NCI-H1417 (cell line): Measurements from ENCODE around the gene ENTPD5.
"Not testable (repeated sequence)": the region's sequence is repeated elsewhere in the genome, so short reads cannot be mapped to it uniquely, and the experiment has no call there.

Source experiments
- DNase-seq, 3 experiments: peaks; one replicate each; lab custom pipeline; 2025; lab: John Stamatoyannopoulos, UW

The ENTPD5 gene

GRCh38 chr14:73944432-73945158 is 74.5 kb downstream of the ENTPD5 start:
- no peak for DNase-seq

- no peak for DNase-seq
Measured at GRCh38 chr14:73943083-73943482, 76.0 kb downstream of the ENTPD5 start.

GRCh38 chr14:73942180-73942579 is 76.9 kb downstream of the ENTPD5 start:
- DNase-seq: no peak

- no peak for DNase-seq
Measured at GRCh38 chr14:73937012-73937411, 82.1 kb downstream of the ENTPD5 start.

GRCh38 chr14:73936548-73936947 is 82.5 kb downstream of the ENTPD5 start:
- no peak for DNase-seq

- no peak for DNase-seq
Measured at GRCh38 chr14:73935666-73936065, 83.4 kb downstream of the ENTPD5 start.

GRCh38 chr14:73924337-73924736 is 94.8 kb downstream of the ENTPD5 start:
- peak in 1 of 3 experiments; percentile 8 for DNase-seq

- not testable (repeated sequence) for DNase-seq
Measured at GRCh38 chr14:73919457-73919856, 99.6 kb downstream of the ENTPD5 start.

- no peak for DNase-seq
Measured at GRCh38 chr14:73916324-73916723, 102.8 kb downstream of the ENTPD5 start.

- no peak for DNase-seq
Measured at GRCh38 chr14:73913256-73913655, 105.8 kb downstream of the ENTPD5 start.

- no peak for DNase-seq
Measured at GRCh38 chr14:73909681-73910080, 109.4 kb downstream of the ENTPD5 start.
